DMS153 treated with DMSO at 0.1 percent for 48 hours (cell line): ENCODE results near the gene DLG5.
A peak's percentile ranks its signal among the peaks of the same experiment; 100 is the strongest.

Experiments
- DNase-seq: peaks from one replicate; lab custom pipeline; 2025; ENCODE audit not compliant: unreplicated experiment; lab: John Stamatoyannopoulos, UW

DLG5 gene

GRCh38 chr10:77926566-77927401, at the start of gene DLG5:
TSS of gene DLG5 (minus strand) at chr10:77926755. CDS start at chr10:77926520, 235 bp downstream.
- no peak for DNase-seq

GRCh38 chr10:77975086-77975666, 48.6 kb upstream of the DLG5 start:
- DNase-seq: no peak

GRCh38 chr10:77974396-77975074, 48.0 kb upstream of the DLG5 start:
- no peak for DNase-seq

- DNase-seq: no peak
These were observed 46.7 kb upstream of the DLG5 start for GRCh38 chr10:77973276-77973675.

GRCh38 chr10:77972148-77972547, 45.6 kb upstream of the DLG5 start:
- no peak for DNase-seq

GRCh38 chr10:77971804-77972144, 45.2 kb upstream of the DLG5 start:
- no peak for DNase-seq

- peak; percentile 10 for DNase-seq
These were observed 44.6 kb upstream of the DLG5 start for GRCh38 chr10:77970869-77971803.

GRCh38 chr10:77969114-77969513, 42.6 kb upstream of the DLG5 start:
- no peak for DNase-seq

- DNase-seq: no peak
These were observed 41.1 kb upstream of the DLG5 start for GRCh38 chr10:77967611-77968022.

GRCh38 chr10:77965294-77965693, 38.7 kb upstream of the DLG5 start:
- DNase-seq: no peak

- DNase-seq: no peak
These were observed 38.3 kb upstream of the DLG5 start for GRCh38 chr10:77964811-77965210.

GRCh38 chr10:77963901-77964300, 37.3 kb upstream of the DLG5 start:
- DNase-seq: no peak

- DNase-seq: no peak
These were observed 36.0 kb upstream of the DLG5 start for GRCh38 chr10:77962350-77963146.

- DNase-seq: no peak
These were observed 35.1 kb upstream of the DLG5 start for GRCh38 chr10:77961668-77962067.

GRCh38 chr10:77960829-77961329, 34.3 kb upstream of the DLG5 start:
- DNase-seq: no peak

GRCh38 chr10:77959887-77960455, 33.4 kb upstream of the DLG5 start:
- no peak for DNase-seq

GRCh38 chr10:77959384-77959783, 32.8 kb upstream of the DLG5 start:
- no peak for DNase-seq

- DNase-seq: no peak
These were observed 28.6 kb upstream of the DLG5 start for GRCh38 chr10:77955136-77955535.

- no peak for DNase-seq
These were observed 22.6 kb upstream of the DLG5 start for GRCh38 chr10:77949167-77949566.

- DNase-seq: no peak
These were observed 19.5 kb upstream of the DLG5 start for GRCh38 chr10:77946084-77946483.
